OCI-LY1 (cell line): ENCODE measurements around the gene CALU.

Experiments
- EZH2 ChIP-seq: fragments of 200-600 bp; sonication (generic), shearing (Covaris generic); IDR thresholded peaks from 2 replicates; pipeline ENCODE4 v1.8.0; 2017; ENCODE audit warnings: borderline replicate concordance, mixed run types, mild to moderate bottlenecking, antibody characterized with exemption, low read length, moderate library complexity, mixed read lengths
- TF ChIP-seq, protein P1 (sequence below): fragments of 200-600 bp; sonication (generic), shearing (Covaris generic); IDR thresholded peaks from 2 replicates; pipeline ENCODE4 v1.5.1; 2017; ENCODE audit warnings: mild to moderate bottlenecking, antibody characterized with exemption, low read length, moderate library complexity, mixed read lengths

DNA sequence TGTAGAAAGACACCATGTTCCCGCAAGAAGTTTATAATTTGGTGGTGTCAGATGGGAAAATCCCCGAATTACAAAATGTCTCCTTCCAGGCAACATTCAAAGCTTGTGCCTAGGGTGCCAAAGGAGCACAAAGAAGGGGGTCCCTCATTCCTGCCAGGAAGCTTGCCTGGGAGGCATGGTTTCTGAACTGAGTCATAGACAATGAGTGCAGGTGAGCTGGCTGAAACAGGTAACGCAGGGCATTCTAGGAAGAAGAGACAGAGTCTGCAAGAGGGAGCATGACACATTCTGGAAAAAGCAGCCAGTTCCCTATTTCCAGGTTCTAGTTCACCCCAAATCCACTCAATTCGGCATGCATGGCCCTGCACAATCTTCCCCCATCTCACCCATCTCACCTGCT is 11.9 kb upstream of the CALU start:
- TF ChIP-seq, protein P1, sequence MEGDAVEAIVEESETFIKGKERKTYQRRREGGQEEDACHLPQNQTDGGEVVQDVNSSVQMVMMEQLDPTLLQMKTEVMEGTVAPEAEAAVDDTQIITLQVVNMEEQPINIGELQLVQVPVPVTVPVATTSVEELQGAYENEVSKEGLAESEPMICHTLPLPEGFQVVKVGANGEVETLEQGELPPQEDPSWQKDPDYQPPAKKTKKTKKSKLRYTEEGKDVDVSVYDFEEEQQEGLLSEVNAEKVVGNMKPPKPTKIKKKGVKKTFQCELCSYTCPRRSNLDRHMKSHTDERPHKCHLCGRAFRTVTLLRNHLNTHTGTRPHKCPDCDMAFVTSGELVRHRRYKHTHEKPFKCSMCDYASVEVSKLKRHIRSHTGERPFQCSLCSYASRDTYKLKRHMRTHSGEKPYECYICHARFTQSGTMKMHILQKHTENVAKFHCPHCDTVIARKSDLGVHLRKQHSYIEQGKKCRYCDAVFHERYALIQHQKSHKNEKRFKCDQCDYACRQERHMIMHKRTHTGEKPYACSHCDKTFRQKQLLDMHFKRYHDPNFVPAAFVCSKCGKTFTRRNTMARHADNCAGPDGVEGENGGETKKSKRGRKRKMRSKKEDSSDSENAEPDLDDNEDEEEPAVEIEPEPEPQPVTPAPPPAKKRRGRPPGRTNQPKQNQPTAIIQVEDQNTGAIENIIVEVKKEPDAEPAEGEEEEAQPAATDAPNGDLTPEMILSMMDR: no peak
- TF ChIP-seq EZH2: no peak
